Endothelial cell of umbilical vein (primary cell): ENCODE measurements around the gene SETD1A. TPM values are rescaled to one million over a fixed set of nuclear protein-coding genes. Genes with fewer than 3 reads are reported as not detected.

Source experiments
- BruUV-seq: library from RNA; stranded (reverse); fragments of 400-500 nt; replicated peaks from 2 replicates; lab custom pipeline; 2021; lab: Mats Ljungman, UMichigan
- CTCF ChIA-PET: fragments of 300-600, 350-600 bp; sonication (Branson Sonifier 250); formaldehyde crosslinking; loops from one replicate; lab custom pipeline; 2021; ENCODE audit warnings: antibody characterized with exemption, inconsistent platforms; lab: Charles Lee
- POLR2A ChIA-PET: fragments of 300-600, 350-600 bp; sonication (Branson Sonifier 250); formaldehyde crosslinking; loops from one replicate; lab custom pipeline; 2021; ENCODE audit warnings: antibody characterized with exemption, inconsistent platforms; lab: Charles Lee
- DNase-seq: peaks from one replicate; pipeline ENCODE4 v3.0.0-alpha.2; 2011; ENCODE audit warnings: low read depth, low spot score
- FAIRE-seq: peaks from 2 replicates; lab custom pipeline; 2011; peaks lifted over from hg19 to GRCh38; lab: Jason Lieb, UNC
- H2AFZ ChIP-seq: 2 replicates; pipeline ENCODE4 v1.6.0; 2012; ENCODE audit warnings: low read depth, low read length, control low read depth, inconsistent platforms
- H3K27ac ChIP-seq: 2 replicates; pipeline ENCODE4 v1.5.1; 2011; ENCODE audit warnings: low read depth, mild to moderate bottlenecking, control low read depth, low read length, moderate library complexity; ENCODE audit not compliant: insufficient read depth
- H3K27me3 ChIP-seq, 2 experiments: 2 replicates each; pipeline versions ENCODE4 v1.6.0 to v1.6.1; 2011; ENCODE audit warnings: low read length in 2 of 2, mixed read lengths in 1 of 2; ENCODE audit not compliant: control insufficient read depth in 2 of 2, insufficient read depth in 2 of 2
- H3K36me3 ChIP-seq, 2 experiments: 2 replicates in 1 of 2; 3 replicates in 1 of 2; pipeline ENCODE4 v1.5.1; 2011; ENCODE audit warnings: low read length in 2 of 2, mild to moderate bottlenecking in 1 of 2, moderate library complexity in 1 of 2; ENCODE audit not compliant: control insufficient read depth in 2 of 2, insufficient read depth in 2 of 2; ENCODE audit errors: extremely low read depth in 1 of 2
- H3K4me1 ChIP-seq: 3 replicates; pipeline ENCODE4 v1.5.1; 2011; ENCODE audit warnings: mild to moderate bottlenecking, low read length; ENCODE audit not compliant: control insufficient read depth, insufficient read depth; ENCODE audit errors: extremely low read depth
- H3K4me2 ChIP-seq: 2 replicates; pipeline ENCODE4 v1.6.1; 2011; ENCODE audit warnings: low read length, control low read depth, mixed read lengths; ENCODE audit not compliant: insufficient read depth
- H3K4me3 ChIP-seq, 3 experiments: fragments of 200-600 bp in 1 of 3; sonication (generic), shearing (Covaris generic) in 1 of 3; replicated peaks in 1 of 3; 2 replicates each; pipeline ENCODE4 v1.5.1; 2011 to 2016; ENCODE audit warnings: control low read depth in 3 of 3, low read length in 3 of 3, mild to moderate bottlenecking in 2 of 3, inconsistent platforms in 1 of 3, low read depth in 1 of 3, moderate library complexity in 1 of 3; ENCODE audit not compliant: insufficient read depth in 1 of 3
- H3K79me2 ChIP-seq: 2 replicates; pipeline ENCODE4 v1.6.0; 2012; ENCODE audit warnings: low read length, inconsistent platforms; ENCODE audit not compliant: control insufficient read depth, insufficient read depth
- H3K9ac ChIP-seq: replicated peaks from 2 replicates; pipeline ENCODE3; 2011; ENCODE audit warnings: low read length, control low read depth; ENCODE audit not compliant: insufficient read depth; ENCODE audit errors: extremely low read depth
- H3K9me1 ChIP-seq: replicated peaks from 3 replicates; pipeline ENCODE4 v1.6.0; 2011; ENCODE audit warnings: mild to moderate bottlenecking, low read length; ENCODE audit not compliant: control insufficient read depth, insufficient read depth; ENCODE audit errors: extremely low read depth
- H3K9me3 ChIP-seq: replicated peaks from 2 replicates; pipeline ENCODE4 v1.5.1; 2012; ENCODE audit warnings: low read length, inconsistent platforms; ENCODE audit not compliant: control insufficient read depth, insufficient read depth
- H4K20me1 ChIP-seq: replicated peaks from 2 replicates; pipeline ENCODE3; 2011; ENCODE audit warnings: mild to moderate bottlenecking, low read length; ENCODE audit not compliant: control insufficient read depth, insufficient read depth; ENCODE audit errors: extremely low read depth
- POLR2A ChIP-seq: IDR thresholded peaks from 2 replicates; pipeline ENCODE4 v1.6.1; 2012; ENCODE audit warnings: low read depth, mild to moderate bottlenecking, control low read depth, low read length
- dilution Hi-C: fragments of 300-500 bp; cut with MboI; formaldehyde crosslinking; loops from one replicate; pipeline ENCODE4 v1.15.0; 2019; ENCODE audit warnings: low sequenced_read_pairs; ENCODE audit not compliant: extremely low pct_ligation_motif_present
- intact Hi-C: fragments of 100-400 bp; cut with micrococcal nuclease; formaldehyde crosslinking; loops from one replicate; pipeline ENCODE4 v1.10.0; 2022
- polyA plus RNA-seq, 4 experiments: library from polyadenylated mRNA; depleted of rRNA in 3 of 4; stranded (reverse) in 3 of 4; unstranded in 1 of 4; fragments of >200 nt; gene quantifications; 2 replicates each; pipeline versions ENCODE4 v1.2.1 to v1.2.3, GENCODE V29; 2011 to 2012; ENCODE audit warnings: missing spikeins in 1 of 4
- total RNA-seq: library from RNA; stranded (reverse); gene quantifications from 2 replicates; pipeline ENCODE4 v1.2.3, GENCODE V29; 2021
- TF ChIP-seq, protein P1 (sequence below), 2 donors: IDR thresholded peaks; 1 replicate in 1 of 2; 2 replicates in 1 of 2; pipeline ENCODE4 v1.5.1; 2011; ENCODE audit warnings: low read length in 2 of 2, mild to moderate bottlenecking in 2 of 2, moderate library complexity in 2 of 2, control low read depth in 1 of 2, inconsistent platforms in 1 of 2, low read depth in 1 of 2; ENCODE audit not compliant: insufficient read depth in 1 of 2; ENCODE audit errors: extremely low read depth in 1 of 2

Gene SETD1A
- total and polyA plus RNA-seq, 2 donors (not counting 3 experiments of a cell fraction or from before 2014, with no cell fraction given): 3.5 to 21.3 TPM

DNA sequence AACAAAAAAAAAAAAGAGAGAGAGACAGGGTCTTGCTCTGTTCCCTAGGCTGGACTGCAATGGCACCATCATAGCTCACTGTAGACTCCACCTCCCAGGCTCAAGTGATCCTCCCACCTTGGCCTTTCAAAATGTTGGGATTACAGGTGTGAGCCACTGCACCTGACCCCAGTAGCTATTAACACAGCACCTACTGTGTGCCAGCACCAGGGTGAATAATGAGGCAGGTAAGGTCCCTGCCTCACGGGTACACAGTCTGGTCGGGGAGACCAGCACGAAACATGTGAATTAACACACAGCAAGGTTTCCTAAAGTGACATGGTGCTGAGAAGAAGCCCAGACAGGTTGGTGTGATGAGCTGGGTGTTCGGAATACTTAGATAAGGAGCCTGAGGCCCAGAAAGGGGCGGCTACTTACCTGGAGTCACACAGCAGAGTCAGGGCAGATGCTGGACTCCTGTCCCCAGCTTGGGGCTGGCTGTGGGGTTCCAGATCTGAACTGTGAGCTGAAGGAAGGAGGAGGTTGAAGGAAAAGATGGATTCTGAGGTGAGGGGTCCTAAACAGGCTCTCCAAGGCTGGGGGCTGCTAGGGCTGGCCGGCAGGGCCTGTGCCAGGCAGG lies 44.7 kb upstream of the SETD1A start:
- H3K36me3 ChIP-seq: no peaks in the 10 kb centered on the region
- intact Hi-C loops: no loop called here
- no peak overlapping the region for H3K9ac ChIP-seq
- no peaks in the 10 kb centered on the region for H3K4me1 ChIP-seq
- ChIA-PET POLR2A (no interaction called here), CTCF (no interaction called here)
- dilution Hi-C loops: no loop called here
- H3K4me2 ChIP-seq: no peak overlapping the region
- no TSS peak for BruUV-seq
- TF ChIP-seq POLR2A: no peak
- no peak for FAIRE-seq
- no peak overlapping the region for H3K4me3 ChIP-seq
- H3K9me3 ChIP-seq: no peaks in the 10 kb centered on the region
- no peaks in the 10 kb centered on the region for H4K20me1 ChIP-seq
- H3K27ac ChIP-seq: no peak overlapping the region
- H3K79me2 ChIP-seq: no peaks in the 10 kb centered on the region
- no peaks in the 10 kb centered on the region for H3K9me1 ChIP-seq
- H3K27me3 ChIP-seq: no peaks in the 10 kb centered on the region
- DNase-seq: no peak
- H2AFZ ChIP-seq: no peak overlapping the region

DNA sequence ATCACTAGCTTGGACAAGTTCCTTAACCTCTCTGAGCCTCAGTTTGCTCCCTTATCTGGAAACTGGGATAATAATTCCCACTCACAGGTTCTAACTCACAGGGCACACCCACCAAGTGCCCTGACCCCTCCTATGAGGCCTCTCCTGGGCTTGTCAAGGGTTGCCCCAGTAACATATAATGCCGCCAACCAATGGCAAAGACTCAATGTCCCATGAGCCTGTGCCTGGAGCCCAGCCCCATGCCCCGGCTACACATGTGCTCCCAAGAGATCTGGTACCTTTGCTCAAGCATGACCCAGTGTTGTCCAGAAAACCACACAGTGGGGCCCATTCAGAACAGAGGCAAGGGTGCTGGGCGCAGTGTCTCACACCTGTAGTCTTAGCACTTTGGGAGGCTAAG lies 42.7 kb upstream of the SETD1A start:
- dilution Hi-C loops (no loop called here), intact Hi-C loops (no loop called here)
- TF ChIP-seq, protein P1, sequence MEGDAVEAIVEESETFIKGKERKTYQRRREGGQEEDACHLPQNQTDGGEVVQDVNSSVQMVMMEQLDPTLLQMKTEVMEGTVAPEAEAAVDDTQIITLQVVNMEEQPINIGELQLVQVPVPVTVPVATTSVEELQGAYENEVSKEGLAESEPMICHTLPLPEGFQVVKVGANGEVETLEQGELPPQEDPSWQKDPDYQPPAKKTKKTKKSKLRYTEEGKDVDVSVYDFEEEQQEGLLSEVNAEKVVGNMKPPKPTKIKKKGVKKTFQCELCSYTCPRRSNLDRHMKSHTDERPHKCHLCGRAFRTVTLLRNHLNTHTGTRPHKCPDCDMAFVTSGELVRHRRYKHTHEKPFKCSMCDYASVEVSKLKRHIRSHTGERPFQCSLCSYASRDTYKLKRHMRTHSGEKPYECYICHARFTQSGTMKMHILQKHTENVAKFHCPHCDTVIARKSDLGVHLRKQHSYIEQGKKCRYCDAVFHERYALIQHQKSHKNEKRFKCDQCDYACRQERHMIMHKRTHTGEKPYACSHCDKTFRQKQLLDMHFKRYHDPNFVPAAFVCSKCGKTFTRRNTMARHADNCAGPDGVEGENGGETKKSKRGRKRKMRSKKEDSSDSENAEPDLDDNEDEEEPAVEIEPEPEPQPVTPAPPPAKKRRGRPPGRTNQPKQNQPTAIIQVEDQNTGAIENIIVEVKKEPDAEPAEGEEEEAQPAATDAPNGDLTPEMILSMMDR (IDR thresholded peaks at IDR 0.05; ENCODE audit: extremely low read depth in 1 of 2, insufficient read depth in 1 of 2, low read depth in 1 of 2, low read length in 2 of 2): no peak
- Histone ChIP-seq H3K4me1 (no peaks in the 10 kb centered on the region), H3K9me3 (no peaks in the 10 kb centered on the region), H3K36me3 (no peaks in the 10 kb centered on the region), H3K79me2 (no peaks in the 10 kb centered on the region), H4K20me1 (no peaks in the 10 kb centered on the region), H3K27ac (no peak overlapping the region), H3K4me3 (no peak overlapping the region), H2AFZ (no peak overlapping the region), H3K9ac (no peak overlapping the region), H3K27me3 (no peaks in the 10 kb centered on the region), H3K9me1 (no peaks in the 10 kb centered on the region), H3K4me2 (no peak overlapping the region)
- ChIA-PET CTCF (interaction anchor here (1.4 to 1.5 kb wide), 2 partner anchors 13 to 70 kb away, joined by 5 to 7 read pairs; no protein-coding TSS in a partner anchor), POLR2A (no interaction called here)
- FAIRE-seq: no peak
- no TSS peak for BruUV-seq
- no peak for DNase-seq
